MG63 (cell line): Measurements from ENCODE around the gene MTAP. TPM values are rescaled to one million over a fixed set of nuclear protein-coding genes. Genes with fewer than 3 reads are reported as not detected.
"Not testable (repeated sequence)": the region's sequence is repeated elsewhere in the genome, so short reads cannot be mapped to it uniquely, and the experiment has no call there.

Experiments used
- DNase-seq: peaks from one replicate; pipeline ENCODE4 v3.0.0-alpha.2; 2020
- H3K27me3 ChIP-seq: fragments of 250-450 bp; sonication (Bioruptor Pico); 2 replicates; pipeline ENCODE4 v1.5.1; 2020; ENCODE audit warnings: mild to moderate bottlenecking, moderate library complexity
- H3K36me3 ChIP-seq: fragments of 250-450 bp; sonication (Bioruptor Pico); 2 replicates; pipeline ENCODE4 v1.5.1; 2020; ENCODE audit warnings: mild to moderate bottlenecking, moderate library complexity
- H3K4me3 ChIP-seq: fragments of 250-450 bp; sonication (Bioruptor Pico); 2 replicates; pipeline ENCODE4 v1.5.1; 2020; ENCODE audit warnings: mild to moderate bottlenecking, moderate library complexity
- H3K9me3 ChIP-seq: fragments of 250-450 bp; sonication (Bioruptor Pico); 2 replicates; pipeline ENCODE4 v1.5.1; 2020; ENCODE audit warnings: mild to moderate bottlenecking, moderate library complexity
- total RNA-seq: library from RNA; depleted of rRNA; stranded (reverse); fragments of >200 nt; shearing (Covaris generic); gene quantifications from 2 replicates; pipeline ENCODE4 v1.2.3, GENCODE V29; 2014; ENCODE audit warnings: low replicate concordance

The MTAP gene
- total RNA-seq, 1 experiment from 2014 or later, result 37.1 TPM

GRCh38 chr9:21923694-21924093 lies 121.3 kb downstream of the MTAP start:
- Histone ChIP-seq H3K36me3 (no peaks in the 10 kb centered on the region), H3K9me3 (no peaks in the 10 kb centered on the region), H3K4me3 (no peak overlapping the region), H3K27me3 (no peaks in the 10 kb centered on the region)
- no peak for DNase-seq

- Histone ChIP-seq H3K4me3 (no peak overlapping the region), H3K36me3 (no peaks in the 10 kb centered on the region), H3K27me3 (no peaks in the 10 kb centered on the region), H3K9me3 (no peaks in the 10 kb centered on the region)
- no peak for DNase-seq
Observed at GRCh38 chr9:21927752-21928151, 125.3 kb downstream of the MTAP start.

- no peaks in the 10 kb centered on the region for H3K36me3 ChIP-seq
- H3K27me3 ChIP-seq, result no peaks in the 10 kb centered on the region
- no peak for DNase-seq
- no peaks in the 10 kb centered on the region for H3K9me3 ChIP-seq
- no peak overlapping the region for H3K4me3 ChIP-seq
Observed at GRCh38 chr9:21931428-21931827, 129.0 kb downstream of the MTAP start.

- no peak overlapping the region for H3K4me3 ChIP-seq
- H3K9me3 ChIP-seq, result no peaks in the 10 kb centered on the region
- H3K36me3 ChIP-seq, result no peaks in the 10 kb centered on the region
- no peaks in the 10 kb centered on the region for H3K27me3 ChIP-seq
- DNase-seq, result no peak
Observed at GRCh38 chr9:21933281-21933680, 130.8 kb downstream of the MTAP start.

GRCh38 chr9:21933865-21934264 lies 131.4 kb downstream of the MTAP start:
- H3K4me3 ChIP-seq, result no peak overlapping the region
- H3K36me3 ChIP-seq, result no peaks in the 10 kb centered on the region
- DNase-seq, result no peak
- no peaks in the 10 kb centered on the region for H3K9me3 ChIP-seq
- H3K27me3 ChIP-seq, result no peaks in the 10 kb centered on the region

- H3K4me3 ChIP-seq, result no peak overlapping the region
- H3K9me3 ChIP-seq, result no peaks in the 10 kb centered on the region
- no peaks in the 10 kb centered on the region for H3K36me3 ChIP-seq
- DNase-seq, result no peak
- H3K27me3 ChIP-seq, result no peaks in the 10 kb centered on the region
Observed at GRCh38 chr9:21935631-21936030, 133.2 kb downstream of the MTAP start.

- Histone ChIP-seq H3K9me3 (no peaks in the 10 kb centered on the region), H3K36me3 (no peaks in the 10 kb centered on the region), H3K4me3 (no peak overlapping the region), H3K27me3 (no peaks in the 10 kb centered on the region)
- no peak for DNase-seq
Observed at GRCh38 chr9:21936161-21936560, 133.7 kb downstream of the MTAP start.

- Histone ChIP-seq H3K4me3 (no peak overlapping the region), H3K9me3 (no peaks in the 10 kb centered on the region), H3K27me3 (no peaks in the 10 kb centered on the region), H3K36me3 (no peaks in the 10 kb centered on the region)
- DNase-seq, result no peak
Observed at GRCh38 chr9:21941337-21941995, 139.0 kb downstream of the MTAP start.

- Histone ChIP-seq H3K36me3 (no peaks in the 10 kb centered on the region), H3K9me3 (no peaks in the 10 kb centered on the region), H3K27me3 (no peaks in the 10 kb centered on the region), H3K4me3 (no peak overlapping the region)
- DNase-seq, result no peak
Observed at GRCh38 chr9:21943464-21943863, 141.0 kb downstream of the MTAP start.

- DNase-seq, result no peak
- no peaks in the 10 kb centered on the region for H3K27me3 ChIP-seq
- no peak overlapping the region for H3K4me3 ChIP-seq
- H3K9me3 ChIP-seq, result no peaks in the 10 kb centered on the region
- no peaks in the 10 kb centered on the region for H3K36me3 ChIP-seq
Observed at GRCh38 chr9:21945606-21946005, 143.2 kb downstream of the MTAP start.

GRCh38 chr9:21958833-21959232 lies 156.4 kb downstream of the MTAP start:
- no peaks in the 10 kb centered on the region for H3K36me3 ChIP-seq
- no peak for DNase-seq
- no peaks in the 10 kb centered on the region for H3K9me3 ChIP-seq
- H3K4me3 ChIP-seq, result no peak overlapping the region
- H3K27me3 ChIP-seq, result no peaks in the 10 kb centered on the region

- H3K36me3 ChIP-seq, H3K9me3 ChIP-seq, DNase-seq, H3K27me3 ChIP-seq, H3K4me3 ChIP-seq: not testable (repeated sequence)
Observed at GRCh38 chr9:21959268-21959667, 156.8 kb downstream of the MTAP start.

- Histone ChIP-seq H3K9me3 (no peaks in the 10 kb centered on the region), H3K4me3 (no peak overlapping the region), H3K27me3 (no peaks in the 10 kb centered on the region), H3K36me3 (no peaks in the 10 kb centered on the region)
- no peak for DNase-seq
Observed at GRCh38 chr9:21961569-21961968, 159.1 kb downstream of the MTAP start.

- no peaks in the 10 kb centered on the region for H3K9me3 ChIP-seq
- DNase-seq, result no peak
- no peak overlapping the region for H3K4me3 ChIP-seq
- H3K36me3 ChIP-seq, result no peaks in the 10 kb centered on the region
- H3K27me3 ChIP-seq, result no peaks in the 10 kb centered on the region
Observed at GRCh38 chr9:21964925-21965385, 162.5 kb downstream of the MTAP start.

- Histone ChIP-seq H3K4me3 (no peak overlapping the region), H3K36me3 (no peaks in the 10 kb centered on the region), H3K27me3 (no peaks in the 10 kb centered on the region), H3K9me3 (no peaks in the 10 kb centered on the region)
- DNase-seq, result no peak
Observed at GRCh38 chr9:21965401-21965951, 163.0 kb downstream of the MTAP start.

GRCh38 chr9:21966140-21966851 lies 163.9 kb downstream of the MTAP start:
- H3K27me3 ChIP-seq, result no peaks in the 10 kb centered on the region
- no peaks in the 10 kb centered on the region for H3K9me3 ChIP-seq
- H3K4me3 ChIP-seq, result no peak overlapping the region
- H3K36me3 ChIP-seq, result no peaks in the 10 kb centered on the region
- no peak for DNase-seq

GRCh38 chr9:21967169-21967568 lies 164.7 kb downstream of the MTAP start:
- H3K4me3 ChIP-seq, result no peak overlapping the region
- no peak for DNase-seq
- H3K27me3 ChIP-seq, result no peaks in the 10 kb centered on the region
- no peaks in the 10 kb centered on the region for H3K36me3 ChIP-seq
- H3K9me3 ChIP-seq, result no peaks in the 10 kb centered on the region

- H3K36me3 ChIP-seq, result no peaks in the 10 kb centered on the region
- no peak for DNase-seq
- H3K9me3 ChIP-seq, result no peaks in the 10 kb centered on the region
- H3K4me3 ChIP-seq, result no peak overlapping the region
- H3K27me3 ChIP-seq, result no peaks in the 10 kb centered on the region
Observed at GRCh38 chr9:21967702-21968101, 165.3 kb downstream of the MTAP start.
